Measurements from ENCODE around the gene HLA-DRA. TPM values are rescaled to one million over a fixed set of nuclear protein-coding genes. Genes with fewer than 3 reads are reported as not detected.

Gene HLA-DRA
- total and polyA plus RNA-seq, 2 of the 8 experiments (the other 6 are each of a cell fraction or from before 2014, with no cell fraction given): 5.0 to 6.2 TPM

GRCh38 chr6:32436186-32436585 lies 3.5 kb upstream of the HLA-DRA start:
- Histone ChIP-seq H3K27me3 (replicated peaks in 1 of 4; ENCODE audit: control insufficient read depth in 3 of 4, extremely low read depth in 1 of 4, insufficient read depth in 3 of 4, low read length in 3 of 4) (no peaks in the 10 kb centered on the region), H3K79me2 (ENCODE audit: control insufficient read depth in 1 of 2, insufficient read depth in 2 of 2, low read length in 2 of 2) (no peaks in the 10 kb centered on the region), H4K91ac (replicated peaks; ENCODE audit: insufficient read length, low read length) (no peak overlapping the region), H3K4me2 (ENCODE audit: insufficient read depth in 1 of 2, low read depth in 2 of 2, low read length in 2 of 2) (no peak overlapping the region), H2AK5ac (ENCODE audit: low read depth, low read length) (no peak overlapping the region), H2BK20ac (ENCODE audit: low read length) (no peak overlapping the region), H2BK5ac (ENCODE audit: low read depth, low read length) (no peak overlapping the region), H3K14ac (ENCODE audit: insufficient read length) (no peak overlapping the region), H2BK12ac (ENCODE audit: low read depth, low read length) (no peak overlapping the region), H3K4me1 (replicated peaks in 1 of 4; ENCODE audit: control insufficient read depth in 3 of 4, insufficient read depth in 4 of 4, low read length in 3 of 4) (peaks cover 0 to 2% (median 0%) of the 10 kb centered on the region in 4 experiments; a peak in 1 of 7 replicates), H2AFZ (ENCODE audit: low read length) (no peak overlapping the region), H3K9ac (replicated peaks in 1 of 4; ENCODE audit: extremely low read depth in 1 of 4, low read depth in 3 of 4, low read length in 3 of 4) (no peak overlapping the region), H3K36me3 (ENCODE audit: control insufficient read depth in 2 of 4, insufficient read depth in 4 of 4, low read length in 3 of 4) (no peaks in the 10 kb centered on the region), H3K9me3 (ENCODE audit: insufficient read depth in 2 of 2, low read depth in 1 of 2, low read length in 1 of 2) (no peaks in the 10 kb centered on the region), H3K4me3 (ENCODE audit: extremely low read depth in 1 of 4, insufficient read depth in 2 of 4, low read depth in 3 of 4, low read length in 4 of 4) (no peak overlapping the region), H2BK15ac (ENCODE audit: low read length) (no peak overlapping the region), H3K23me2 (ENCODE audit: low read depth, low read length) (no peaks in the 10 kb centered on the region), H3K79me1 (ENCODE audit: low read depth, low read length) (no peaks in the 10 kb centered on the region), H3K23ac (ENCODE audit: insufficient read length) (no peak overlapping the region), H3K18ac (ENCODE audit: extremely low read depth, low read length) (no peak overlapping the region), H3K27ac (ENCODE audit: low read depth, low read length) (no peak overlapping the region), H4K5ac (ENCODE audit: insufficient read length, low read depth, low read length) (no peak overlapping the region), H3K56ac (replicated peaks; ENCODE audit: insufficient read length, low read depth, low read length) (no peak overlapping the region), H4K8ac (ENCODE audit: extremely low read depth, insufficient read depth, low read length) (no peak overlapping the region), H4K20me1 (replicated peaks in 1 of 2; ENCODE audit: control insufficient read depth in 1 of 2, insufficient read depth in 2 of 2, low read length in 2 of 2) (no peaks in the 10 kb centered on the region), H2BK120ac (replicated peaks; ENCODE audit: low read depth, low read length) (no peak overlapping the region), H3K4ac (replicated peaks; ENCODE audit: insufficient read length, low read depth, low read length) (no peak overlapping the region)
- WGBS, 2 experiments (ENCODE audit: extremely low coverage in 1 of 2, insufficient coverage in 1 of 2, insufficient read length in 1 of 2, insufficient replicate concordance in 2 of 2, low coverage in 1 of 2, low lambda C conversion rate in 2 of 2, missing lambda C conversion rate in 1 of 2): 59% methylated on average over 4 of the region's 4 CpGs; no CpG with 5 or more reads in 1 of the 2 experiments
- POLR2A ChIA-PET (ENCODE audit: partially characterized antibody): no interaction called here
- DNase-seq (ENCODE audit: low read depth in 1 of 2, low spot score in 2 of 2) (no peak), FAIRE-seq (no peak)
- CTCF ChIA-PET (ENCODE audit: partially characterized antibody): interaction anchor here (0.7 to 1.7 kb wide), 4 partner anchors 224 to 383 kb away, joined by 3 read pairs; no protein-coding TSS in a partner anchor
- TF ChIP-seq TBP (IDR thresholded peaks at IDR 0.05; ENCODE audit: low read depth, low read length) (no peak), E2F6 (IDR thresholded peaks at IDR 0.05) (no peak)

Data from H1 (cell line).